Ovary (tissue), 3 donors: ENCODE measurements around the gene COX18.

Experiments
- CTCF ChIP-seq, 3 donors: fragments of 450-650 bp in 2 of 3; fragments of 200-600 bp in 1 of 3; IDR thresholded peaks; one replicate each; pipeline versions ENCODE4 v1.5.1 to v1.8.0; 2016 to 2022; ENCODE audit warnings: antibody characterized with exemption in 3 of 3, mild to moderate bottlenecking in 1 of 3
- EP300 ChIP-seq: sonication (generic); formaldehyde crosslinking; IDR thresholded peaks from one replicate; pipeline ENCODE4 v1.6.1; 2017; ENCODE audit warnings: antibody characterized with exemption
- donor health status: DM: no; HTN: no; CAD: no.

DNA sequence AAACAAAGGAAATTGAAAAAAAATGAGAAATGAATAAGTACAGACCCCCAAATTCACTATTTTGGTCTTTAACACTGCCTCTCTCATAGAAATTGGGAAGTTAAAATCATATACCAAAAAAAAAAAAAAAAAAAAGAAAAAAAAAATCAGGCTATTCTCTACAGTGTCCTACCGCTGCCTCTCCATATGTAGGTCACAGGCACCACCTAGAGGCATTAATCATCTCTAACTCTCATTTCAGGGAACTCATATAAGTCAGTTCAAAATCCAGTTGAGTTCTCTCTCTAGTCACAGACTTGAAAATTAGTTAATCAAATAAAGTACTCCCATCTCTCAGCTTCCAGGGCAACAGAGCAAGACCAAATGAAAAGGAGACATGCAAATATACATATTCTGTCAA is 47.9 kb downstream of the COX18 start:
- no peak for TF ChIP-seq CTCF (IDR thresholded peaks at IDR 0.05)
- TF ChIP-seq EP300 = no peak
